AML-193 (cell line): ENCODE results near the gene BICRA.
"Not testable (repeated sequence)": the region's sequence is repeated elsewhere in the genome, so short reads cannot be mapped to it uniquely, and the experiment has no call there.

ENCODE experiments used
- DNase-seq, 2 experiments: peaks; one replicate each; lab custom pipeline; 2025; lab: John Stamatoyannopoulos, UW

The BICRA gene

GRCh38 chr19:47716270-47716937 is 107.5 kb downstream of the BICRA start:
- DNase-seq: no peak

GRCh38 chr19:47718415-47719046 is 109.6 kb downstream of the BICRA start:
- DNase-seq: not testable (repeated sequence)

- DNase-seq: no peak
Observed at GRCh38 chr19:47719047-47719859, 110.3 kb downstream of the BICRA start.

GRCh38 chr19:47720669-47721422 is 111.9 kb downstream of the BICRA start:
- no peak for DNase-seq

GRCh38 chr19:47723581-47723940 is 114.6 kb downstream of the BICRA start:
- peak; percentile 52 to 53 for DNase-seq

GRCh38 chr19:47725759-47726401 is 116.9 kb downstream of the BICRA start:
- no peak for DNase-seq

- no peak for DNase-seq
Observed at GRCh38 chr19:47726467-47726866, 117.5 kb downstream of the BICRA start.

- DNase-seq: not testable (repeated sequence)
Observed at GRCh38 chr19:47728295-47728694, 119.4 kb downstream of the BICRA start.

- no peak for DNase-seq
Observed at GRCh38 chr19:47729468-47729798, 120.5 kb downstream of the BICRA start.

GRCh38 chr19:47729799-47730520 is 121.0 kb downstream of the BICRA start:
- DNase-seq: no peak

GRCh38 chr19:47730521-47730889 is 121.6 kb downstream of the BICRA start:
- DNase-seq: no peak

- DNase-seq: no peak
Observed at GRCh38 chr19:47730910-47731309, 122.0 kb downstream of the BICRA start.

GRCh38 chr19:47735131-47735530 is 126.2 kb downstream of the BICRA start:
- no peak for DNase-seq

GRCh38 chr19:47740866-47741519 is 132.1 kb downstream of the BICRA start:
- DNase-seq: no peak

GRCh38 chr19:47741544-47742140 is 132.7 kb downstream of the BICRA start:
- DNase-seq: no peak

- DNase-seq: no peak
Observed at GRCh38 chr19:47742634-47743033, 133.7 kb downstream of the BICRA start.

- DNase-seq: peak; percentile 87 to 89
Observed at GRCh38 chr19:47745010-47745901, 136.3 kb downstream of the BICRA start, which contains the start of gene NOP53. TSS of gene NOP53 (plus strand) at chr19:47745546. CDS start at chr19:47745560, 14 bp downstream.

- not testable (repeated sequence) for DNase-seq
Observed at GRCh38 chr19:47746129-47746528, 137.2 kb downstream of the BICRA start.

GRCh38 chr19:47749326-47749725 is 140.4 kb downstream of the BICRA start:
- DNase-seq: no peak
